ENCODE results near the gene TMIGD2.

- TF ChIP-seq CTCF (IDR thresholded peaks at IDR 0.05; ENCODE audit: low read depth, low read length) (no peak), EZH2phosphoT487 (IDR thresholded peaks at IDR 0.05; ENCODE audit: low read depth) (no peak)
Measured at GRCh38 chr19:4327877-4328242, 25.7 kb upstream of the TMIGD2 start.

All from OCI-LY3 (cell line).